HL-60/S4 treated with retinoic acid at 250 ng/mL for 4 days and 3 days (cell line): ENCODE measurements around the gene PSTPIP1.

Experiments
- in situ Hi-C: fragments of 300-500 bp; cut with MboI; formaldehyde crosslinking; loops from 2 replicates; pipeline ENCODE4 v1.7.0; 2022; ENCODE audit warnings: low sequenced_read_pairs

PSTPIP1 gene

GRCh38 chr15:76978522-76979330 is 16.2 kb upstream of the PSTPIP1 start:
- in situ Hi-C loops: no loop called here

GRCh38 chr15:76979331-76979925 is 15.5 kb upstream of the PSTPIP1 start:
- in situ Hi-C loops: no loop called here

- in situ Hi-C loops: no loop called here
Observed at GRCh38 chr15:76979996-76980520, 14.9 kb upstream of the PSTPIP1 start.

DNA sequence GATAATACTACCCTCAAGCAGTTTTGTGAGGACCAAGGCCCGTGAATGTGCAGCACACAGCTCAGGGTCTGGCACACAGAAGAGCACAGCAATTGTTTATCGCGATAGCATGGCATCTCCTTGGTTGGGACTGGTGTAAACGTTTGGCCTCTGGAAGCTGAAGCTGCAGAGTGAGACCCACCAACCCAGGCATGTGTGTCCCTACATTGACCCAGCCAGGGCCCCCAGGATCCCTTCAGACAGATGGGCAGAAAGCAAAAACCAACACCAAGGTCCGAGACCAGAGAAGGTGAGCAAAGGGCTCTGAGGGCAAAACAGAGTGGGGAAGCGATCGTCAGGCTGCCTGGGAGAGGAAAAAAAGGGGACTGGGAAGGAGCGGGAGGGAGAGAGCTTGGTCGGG is 12.6 kb upstream of the PSTPIP1 start:
- in situ Hi-C loops: no loop called here

GRCh38 chr15:76982756-76983155 is 12.2 kb upstream of the PSTPIP1 start:
- in situ Hi-C loops: no loop called here

DNA sequence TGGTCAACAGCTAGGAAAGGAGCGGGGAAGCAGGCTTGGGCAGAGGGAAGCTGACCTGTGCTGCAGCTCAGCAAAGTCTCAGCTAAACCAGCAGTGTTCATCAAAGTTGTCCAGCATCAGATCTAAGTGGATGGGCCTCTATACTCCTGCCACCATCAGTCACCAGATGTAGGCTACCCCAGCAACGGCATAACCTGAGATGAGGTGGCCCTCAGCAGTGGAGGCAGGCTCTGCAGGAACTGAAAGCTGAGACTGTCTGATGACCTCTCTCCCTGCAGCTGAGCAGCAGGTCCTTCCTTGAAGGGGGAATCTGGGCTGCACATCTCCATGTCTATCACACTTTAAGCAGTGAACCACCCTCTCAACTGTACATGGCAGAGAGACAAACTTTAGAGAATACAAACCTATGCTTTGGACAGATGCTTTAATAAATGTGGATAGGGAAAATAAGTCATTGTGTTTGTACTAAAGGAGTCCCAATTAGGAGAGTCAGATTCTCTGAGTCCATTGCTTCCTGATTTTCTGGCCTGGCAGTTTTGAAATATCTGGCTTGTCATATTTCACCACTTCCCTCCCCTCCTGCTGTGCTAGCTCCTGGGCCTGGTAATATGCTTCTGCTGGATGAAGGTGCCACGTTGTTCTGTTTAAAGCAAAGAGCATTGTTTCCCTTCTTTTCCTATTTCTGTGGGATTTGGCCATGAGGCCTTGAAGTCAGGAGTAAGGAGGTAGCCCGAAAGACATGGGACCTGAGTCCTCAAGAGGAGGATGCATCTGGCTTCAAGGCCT is 11.1 kb upstream of the PSTPIP1 start:
- in situ Hi-C loops: no loop called here

GRCh38 chr15:76986743-76987142 is 8.2 kb upstream of the PSTPIP1 start:
- in situ Hi-C loops: no loop called here

- in situ Hi-C loops: no loop called here
Observed at GRCh38 chr15:76987276-76987675, 7.7 kb upstream of the PSTPIP1 start.

DNA sequence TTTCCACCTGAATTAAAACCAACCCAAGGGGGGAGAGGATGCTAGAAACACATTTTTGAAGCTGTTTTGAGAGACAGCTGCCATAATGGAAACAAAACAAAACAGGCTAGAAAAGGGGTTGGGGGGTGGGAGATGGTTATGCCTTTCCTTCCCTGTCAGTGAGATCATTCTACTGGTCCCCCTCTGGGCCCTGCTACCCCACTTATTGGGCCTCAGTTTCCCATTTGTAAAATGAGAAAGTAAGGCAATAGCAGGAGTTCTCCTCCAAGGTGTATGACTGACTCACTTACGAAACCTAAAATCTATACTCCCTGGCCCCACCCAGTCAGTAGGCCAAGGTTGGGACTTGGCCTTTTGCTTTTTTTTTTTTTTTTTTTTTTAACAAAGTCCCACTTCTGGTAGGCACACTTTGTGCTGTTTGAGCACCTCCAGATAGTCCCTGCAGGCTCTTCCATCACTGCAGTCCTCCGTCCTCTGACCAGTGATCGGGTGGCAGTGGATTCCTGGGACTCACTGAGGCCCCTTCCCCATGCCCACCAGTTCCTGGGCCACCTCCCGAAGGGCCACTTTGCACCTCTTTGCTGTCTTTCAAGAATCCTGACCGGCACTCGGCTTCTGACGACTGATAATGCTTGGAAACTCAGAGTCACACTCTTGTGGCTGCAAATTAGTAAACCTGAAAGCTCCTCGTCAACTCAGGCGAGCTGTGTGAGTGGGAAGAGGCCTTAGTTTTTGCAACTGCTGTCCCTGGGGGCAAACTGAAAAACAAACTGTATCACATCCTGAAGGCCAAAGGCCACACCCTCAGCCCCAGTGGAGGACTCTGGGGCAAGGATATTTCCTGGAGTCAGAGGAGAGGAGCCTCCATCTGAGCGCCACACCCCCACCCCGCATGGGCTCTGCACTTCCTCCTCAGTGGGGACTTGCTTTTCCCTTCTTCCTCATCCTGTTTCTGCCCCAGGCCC is 6.7 kb upstream of the PSTPIP1 start:
- in situ Hi-C loops: no loop called here

DNA sequence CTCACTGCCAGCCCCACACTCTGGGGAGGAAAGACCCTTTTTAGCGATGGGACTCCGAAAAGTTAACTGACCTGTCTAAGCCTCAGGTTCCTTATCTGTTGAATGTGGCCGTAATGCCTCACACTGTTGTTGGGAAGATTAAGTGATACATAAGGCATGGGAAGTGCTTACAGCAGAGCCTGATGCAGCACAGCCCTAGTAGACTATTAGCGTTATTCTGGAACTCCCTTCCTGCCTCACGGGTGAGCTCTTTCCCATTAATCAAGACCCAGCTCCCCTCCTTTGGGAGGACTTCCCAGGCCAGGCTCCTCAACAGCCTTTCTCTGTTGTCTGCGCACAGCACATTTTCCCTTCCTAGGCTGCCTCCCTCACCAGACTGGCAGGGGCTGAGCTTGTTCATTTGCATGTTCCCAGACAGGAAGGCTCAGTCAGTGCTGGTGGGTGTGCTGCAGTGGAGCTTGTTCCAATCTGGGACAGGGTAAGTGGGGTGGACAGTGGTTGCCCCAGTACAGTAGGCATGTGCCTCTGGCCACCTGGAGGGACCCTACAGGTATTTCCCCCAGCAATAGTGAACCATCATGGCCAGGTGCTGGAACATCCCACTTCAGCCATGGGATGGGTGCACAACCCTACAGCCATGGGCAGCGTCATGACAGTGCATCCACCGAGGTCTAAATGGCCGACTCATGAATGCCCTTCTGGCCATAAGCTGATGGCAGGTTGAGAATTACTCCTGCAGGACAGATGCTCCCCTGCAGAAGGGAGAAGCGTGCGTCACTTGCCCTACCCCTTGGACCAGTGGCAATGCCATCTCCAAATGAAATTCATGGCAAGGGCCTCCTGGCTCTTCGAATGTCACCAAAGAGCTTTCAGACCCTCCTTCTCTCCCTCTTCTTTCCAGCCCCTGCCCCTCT is 5.8 kb upstream of the PSTPIP1 start:
- in situ Hi-C loops: no loop called here

DNA sequence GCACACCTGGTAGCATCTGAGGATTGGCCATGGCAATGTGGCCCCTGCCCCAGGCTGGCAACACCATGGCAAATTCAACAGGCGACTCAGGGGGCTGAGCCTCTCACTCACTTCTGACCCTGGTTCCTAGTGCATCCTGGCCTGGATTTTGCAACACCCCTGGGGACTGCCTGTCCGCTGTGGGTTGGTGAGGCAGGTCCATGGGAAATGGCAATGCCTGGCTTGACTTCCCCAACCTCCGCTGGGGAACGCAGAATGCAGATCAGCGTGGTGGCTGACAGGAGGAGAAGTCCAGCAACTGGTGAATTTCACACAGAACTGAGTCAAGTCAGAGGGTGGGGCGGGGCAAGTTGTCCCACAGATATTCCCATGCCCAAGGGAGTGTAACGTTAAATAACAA is 3.9 kb upstream of the PSTPIP1 start:
- in situ Hi-C loops: no loop called here

DNA sequence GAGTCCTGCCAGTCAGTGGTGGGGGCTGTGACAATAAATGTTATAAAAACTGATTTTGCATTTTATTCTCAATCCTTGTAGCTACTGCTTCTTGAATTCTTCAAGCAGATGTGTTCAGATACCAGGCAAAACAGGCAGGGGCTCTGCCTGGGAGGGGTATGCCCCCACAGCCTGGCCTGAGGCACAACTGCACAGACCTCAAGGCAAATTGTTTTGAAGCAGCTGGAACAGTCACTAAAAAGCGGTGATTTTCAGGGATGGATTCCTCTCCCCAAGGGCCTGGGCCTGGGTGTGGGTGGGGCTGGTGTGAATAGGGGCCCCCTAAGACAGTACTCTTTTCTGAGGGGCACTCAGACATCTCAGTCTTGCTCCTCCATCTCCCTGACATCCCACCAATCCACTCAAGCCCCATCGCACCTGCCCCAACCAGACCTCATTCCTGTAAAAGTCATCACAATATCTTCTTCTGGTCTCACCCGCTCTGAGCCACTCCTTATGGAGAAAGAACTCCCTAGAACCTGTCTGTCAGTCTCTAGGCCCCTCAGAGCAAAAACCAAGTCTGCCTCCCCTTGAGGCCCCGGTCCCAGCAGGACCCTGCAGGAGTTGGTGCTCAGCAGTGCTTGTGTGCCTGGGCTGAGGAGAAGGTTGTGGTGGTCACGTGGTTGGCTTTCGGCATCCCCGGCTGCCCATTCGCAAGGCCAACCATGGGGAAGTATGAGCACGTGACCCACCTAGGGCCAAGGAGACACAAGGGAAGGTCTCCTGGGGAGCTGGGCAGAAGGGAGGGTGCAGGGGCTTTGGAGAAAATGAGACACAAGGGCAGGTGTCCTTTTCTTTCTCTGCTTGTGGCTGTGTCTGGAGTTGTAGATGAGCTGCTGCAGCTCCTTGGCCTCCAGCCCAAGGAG is 2.9 kb upstream of the PSTPIP1 start:
- in situ Hi-C loops: no loop called here

- in situ Hi-C loops: no loop called here
Observed at GRCh38 chr15:76993114-76993725, 1.7 kb upstream of the PSTPIP1 start.

- in situ Hi-C loops: no loop called here
Observed at GRCh38 chr15:76994001-76994400, 925 bp upstream of the PSTPIP1 start.

DNA sequence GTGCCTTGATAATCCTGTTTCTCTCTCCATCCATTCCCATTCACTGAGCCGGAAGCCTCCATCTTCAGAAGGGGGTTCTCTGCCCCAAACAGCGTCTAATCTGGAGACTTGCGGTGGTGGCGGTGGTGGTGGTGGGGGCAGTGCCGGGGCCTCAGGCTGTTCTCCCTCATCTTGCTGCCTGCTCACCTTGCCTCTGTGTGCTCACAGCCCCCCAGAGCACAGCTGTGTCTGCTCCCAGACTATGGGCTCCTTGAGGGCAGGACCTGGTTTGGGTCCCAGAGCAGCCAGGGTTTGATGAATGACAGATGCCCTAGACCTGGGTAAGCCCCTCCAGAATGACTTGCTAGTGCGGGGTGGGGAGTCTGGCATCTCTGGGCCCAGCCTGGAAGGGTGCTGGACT is 430 bp upstream of the PSTPIP1 start:
- in situ Hi-C loops: no loop called here

GRCh38 chr15:76996076-76996525 is 1.2 kb downstream of the PSTPIP1 start:
- in situ Hi-C loops: no loop called here

DNA sequence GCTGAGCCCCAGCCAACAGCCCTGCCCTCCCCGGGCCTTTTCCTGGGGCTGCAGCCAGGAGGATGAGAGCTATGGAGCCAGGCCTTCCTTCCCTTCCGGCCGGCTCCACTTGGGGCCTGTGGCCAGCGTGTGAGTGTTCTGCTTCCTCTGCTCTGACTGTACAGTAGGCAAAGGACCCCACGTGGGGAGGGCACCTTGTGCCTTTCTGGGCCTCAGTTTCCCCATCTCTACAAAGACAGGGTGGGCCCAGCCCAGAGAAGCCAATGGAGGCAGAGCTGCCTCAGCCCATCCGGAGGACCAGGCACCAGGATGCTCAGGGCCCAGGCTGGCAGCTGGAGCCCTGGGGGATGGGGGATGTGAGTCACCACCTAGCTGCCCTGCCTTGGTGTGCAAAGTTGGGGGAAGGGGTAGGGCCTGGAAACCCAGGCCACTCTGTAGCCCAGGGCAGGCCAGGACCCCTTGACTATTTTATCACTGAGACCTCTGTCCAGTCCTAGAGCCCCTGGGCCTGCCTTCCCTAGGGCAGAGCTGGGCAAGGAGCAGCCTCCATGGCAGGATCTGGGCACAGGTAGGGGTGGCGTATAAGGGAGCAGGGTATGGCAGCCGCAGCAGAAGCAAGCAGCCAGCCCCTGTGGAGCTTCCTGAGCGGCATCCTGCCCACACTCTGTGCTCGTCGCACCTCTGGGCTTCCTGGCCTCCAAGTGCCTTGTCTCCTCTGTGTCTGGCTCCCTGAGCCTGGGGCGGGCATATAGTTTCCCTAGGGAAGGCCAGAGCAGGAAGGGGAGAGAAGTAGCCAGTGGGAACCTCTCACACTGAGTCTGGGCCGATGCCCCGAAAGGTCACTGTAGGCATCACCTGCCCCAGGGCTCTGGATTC is 1.8 kb downstream of the PSTPIP1 start:
- in situ Hi-C loops: no loop called here
